A673 (cell line): ENCODE results near the gene ERG. TPM values are rescaled to one million over a fixed set of nuclear protein-coding genes. Genes with fewer than 3 reads are reported as not detected.

Experiments
- BruUV-seq: library from RNA; stranded (reverse); fragments of 400-500 nt; replicated peaks from 2 replicates; lab custom pipeline; 2021; lab: Mats Ljungman, UMichigan
- CTCF ChIA-PET: fragments of 300-600 bp; sonication (Branson Sonifier 250); formaldehyde crosslinking; loops from one replicate; lab custom pipeline; 2022; ENCODE audit warnings: antibody characterized with exemption; lab: Charles Lee
- POLR2A ChIA-PET: fragments of 300-600 bp; sonication (Branson Sonifier 250); formaldehyde crosslinking; loops from one replicate; lab custom pipeline; 2022; ENCODE audit warnings: antibody characterized with exemption; ENCODE audit not compliant: low non-redundant PET; lab: Charles Lee
- DNase-seq: peaks from one replicate; pipeline ENCODE4 v3.0.0-alpha.2; 2015; ENCODE audit warnings: low spot score
- H3K27ac ChIP-seq: fragments of 200-600 bp; sonication (generic); 2 replicates; pipeline ENCODE4 v1.5.1; 2016; ENCODE audit warnings: mixed run types, low read depth, mild to moderate bottlenecking, mixed read lengths, antibody characterized with exemption, low read length; ENCODE audit not compliant: poor library complexity, severe bottlenecking
- H3K27me3 ChIP-seq: fragments of 200-600 bp; sonication (generic); replicated peaks from 2 replicates; pipeline ENCODE4 v1.6.1; 2017; ENCODE audit warnings: mixed run types, low read depth, mild to moderate bottlenecking, mixed read lengths, antibody characterized with exemption, low read length; ENCODE audit not compliant: insufficient read depth, poor library complexity
- H3K36me3 ChIP-seq: fragments of 200-600 bp; sonication (generic); 2 replicates; pipeline ENCODE4 v1.6.1; 2016; ENCODE audit warnings: mixed run types, mild to moderate bottlenecking, mixed read lengths, antibody characterized with exemption, low read length; ENCODE audit not compliant: insufficient read depth, poor library complexity, severe bottlenecking
- H3K4me1 ChIP-seq: fragments of 200-600 bp; sonication (generic); 2 replicates; pipeline ENCODE4 v1.6.1; 2017; ENCODE audit warnings: mixed run types, mild to moderate bottlenecking, mixed read lengths, antibody characterized with exemption, low read length; ENCODE audit not compliant: insufficient read depth, poor library complexity, severe bottlenecking
- H3K4me3 ChIP-seq: fragments of 200-600 bp; sonication (generic); 2 replicates; pipeline ENCODE4 v1.5.1; 2016; ENCODE audit warnings: low read depth, mixed run types, mild to moderate bottlenecking, mixed read lengths, low read length; ENCODE audit not compliant: poor library complexity, severe bottlenecking
- H3K9me3 ChIP-seq: fragments of 200-600 bp; sonication (generic); 2 replicates; pipeline ENCODE4 v1.6.1; 2016; ENCODE audit warnings: mixed run types, low read depth, mild to moderate bottlenecking, mixed read lengths, antibody characterized with exemption, low read length; ENCODE audit not compliant: poor library complexity, severe bottlenecking
- EZH2 ChIP-seq: fragments of 200-600 bp; sonication (generic); IDR thresholded peaks from 2 replicates; pipeline ENCODE4 v1.6.1; 2017; ENCODE audit warnings: borderline replicate concordance, low read depth, mild to moderate bottlenecking, mixed read lengths, antibody characterized with exemption, low read length; ENCODE audit not compliant: poor library complexity, severe bottlenecking
- intact Hi-C: fragments of 100-400 bp; cut with micrococcal nuclease; formaldehyde crosslinking; loops from one replicate; pipeline ENCODE4 v1.10.0; 2022; ENCODE audit not compliant: unreplicated experiment
- total RNA-seq: library from RNA; stranded (reverse); gene quantifications from 2 replicates; pipeline ENCODE4 v1.2.3, GENCODE V29; 2021
- TF ChIP-seq, protein P1 (sequence below): fragments of 300-800, 200-600 bp; sonication (generic); conservative IDR thresholded peaks from 2 replicates; pipeline ENCODE4 v1.5.1; 2017; ENCODE audit warnings: low read depth, mild to moderate bottlenecking, antibody characterized with exemption, low read length, moderate library complexity, mixed read lengths

The ERG gene
- total RNA-seq, 1 experiment from 2014 or later, result not detected

DNA sequence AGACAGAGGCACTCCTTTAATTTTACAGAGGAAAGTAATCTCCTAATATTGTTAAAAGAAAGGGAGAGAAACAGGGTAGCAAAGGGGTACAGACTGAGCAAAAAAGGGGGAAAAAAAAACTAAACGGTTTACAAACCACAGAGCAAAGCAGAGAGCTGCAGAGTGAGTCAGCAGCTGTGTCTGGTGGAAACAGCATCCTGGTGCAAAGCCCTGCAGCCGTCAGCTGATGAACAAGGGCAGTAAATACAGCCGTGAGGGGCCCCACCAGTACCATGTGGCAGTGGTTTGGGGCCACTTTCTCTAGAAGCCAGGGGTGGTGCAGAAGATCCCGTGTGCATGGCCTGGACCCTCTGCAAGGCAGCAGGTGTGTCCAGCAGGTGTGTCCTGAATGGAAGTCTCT, 111.3 kb downstream of the ERG start:
- CTCF ChIA-PET, result no interaction called here
- no peak for TF ChIP-seq EZH2
- TF ChIP-seq, protein P1, sequence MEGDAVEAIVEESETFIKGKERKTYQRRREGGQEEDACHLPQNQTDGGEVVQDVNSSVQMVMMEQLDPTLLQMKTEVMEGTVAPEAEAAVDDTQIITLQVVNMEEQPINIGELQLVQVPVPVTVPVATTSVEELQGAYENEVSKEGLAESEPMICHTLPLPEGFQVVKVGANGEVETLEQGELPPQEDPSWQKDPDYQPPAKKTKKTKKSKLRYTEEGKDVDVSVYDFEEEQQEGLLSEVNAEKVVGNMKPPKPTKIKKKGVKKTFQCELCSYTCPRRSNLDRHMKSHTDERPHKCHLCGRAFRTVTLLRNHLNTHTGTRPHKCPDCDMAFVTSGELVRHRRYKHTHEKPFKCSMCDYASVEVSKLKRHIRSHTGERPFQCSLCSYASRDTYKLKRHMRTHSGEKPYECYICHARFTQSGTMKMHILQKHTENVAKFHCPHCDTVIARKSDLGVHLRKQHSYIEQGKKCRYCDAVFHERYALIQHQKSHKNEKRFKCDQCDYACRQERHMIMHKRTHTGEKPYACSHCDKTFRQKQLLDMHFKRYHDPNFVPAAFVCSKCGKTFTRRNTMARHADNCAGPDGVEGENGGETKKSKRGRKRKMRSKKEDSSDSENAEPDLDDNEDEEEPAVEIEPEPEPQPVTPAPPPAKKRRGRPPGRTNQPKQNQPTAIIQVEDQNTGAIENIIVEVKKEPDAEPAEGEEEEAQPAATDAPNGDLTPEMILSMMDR, result no peak
- POLR2A ChIA-PET, result no interaction called here
- no peaks in the 10 kb centered on the region for H3K4me1 ChIP-seq
- H3K36me3 ChIP-seq, result no peaks in the 10 kb centered on the region
- H3K4me3 ChIP-seq, result no peak overlapping the region
- no peak overlapping the region for H3K27ac ChIP-seq
- BruUV-seq, result no TSS peak
- intact Hi-C loops, result no loop called here
- H3K27me3 ChIP-seq, result peaks cover 33% of the 10 kb centered on the region
- no peaks in the 10 kb centered on the region for H3K9me3 ChIP-seq
- no peak for DNase-seq

DNA sequence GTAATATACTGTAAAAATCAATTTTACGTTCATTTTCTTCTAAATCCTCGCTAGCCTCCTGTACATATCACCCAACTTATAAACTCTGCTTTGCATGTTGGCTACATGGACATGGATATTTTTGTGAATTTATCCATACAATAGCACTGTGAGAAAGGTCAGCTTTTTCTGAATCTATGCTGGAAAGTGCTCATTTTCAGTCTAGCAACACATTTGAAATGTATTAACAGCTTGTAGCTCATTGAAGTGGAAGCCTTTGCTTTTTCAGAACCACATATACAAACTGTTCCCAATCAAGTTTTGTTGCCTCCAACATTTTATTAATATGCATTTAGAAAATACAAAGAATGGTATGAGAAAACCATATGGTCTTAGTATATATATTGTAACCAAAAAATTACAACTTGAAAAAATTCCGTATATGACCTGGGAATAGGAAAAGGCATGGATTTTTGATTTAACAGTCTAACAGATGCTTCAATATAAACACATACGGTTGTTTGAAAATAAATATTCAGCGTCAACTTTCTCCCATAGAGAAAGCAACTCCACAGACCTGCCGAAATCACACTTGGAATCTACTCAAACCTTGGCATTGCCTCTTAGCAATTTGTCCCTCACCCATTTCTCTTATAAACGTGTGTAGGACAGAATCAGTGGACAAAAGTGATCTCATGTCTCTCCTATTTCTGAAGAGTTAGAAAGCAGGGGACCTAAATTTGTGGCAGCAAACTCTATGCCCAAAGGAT, 112.7 kb downstream of the ERG start:
- DNase-seq, result no peak
- Histone ChIP-seq H3K27me3 (peaks cover 33% of the 10 kb centered on the region), H3K27ac (no peak overlapping the region), H3K4me1 (no peaks in the 10 kb centered on the region), H3K9me3 (no peaks in the 10 kb centered on the region), H3K4me3 (no peak overlapping the region), H3K36me3 (no peaks in the 10 kb centered on the region)
- CTCF ChIA-PET, result no interaction called here
- intact Hi-C loops, result no loop called here
- POLR2A ChIA-PET, result no interaction called here
- no TSS peak for BruUV-seq
- TF ChIP-seq, protein P1, result no peak
- no peak for TF ChIP-seq EZH2

GRCh38 chr21:38384675-38385426, 113.4 kb downstream of the ERG start:
- BruUV-seq, result no TSS peak
- DNase-seq, result no peak
- H3K4me1 ChIP-seq, result no peaks in the 10 kb centered on the region

More at GRCh38 chr21:38384675-38385426, 113.4 kb downstream of the ERG start:
- no peak overlapping the region for H3K4me3 ChIP-seq
- no peaks in the 10 kb centered on the region for H3K36me3 ChIP-seq
- no peaks in the 10 kb centered on the region for H3K9me3 ChIP-seq
- H3K27ac ChIP-seq, result no peak overlapping the region
- POLR2A ChIA-PET, result no interaction called here
- CTCF ChIA-PET, result no interaction called here
- H3K27me3 ChIP-seq, result peaks cover 33% of the 10 kb centered on the region
- intact Hi-C loops, result no loop called here
- TF ChIP-seq, protein P1, result no peak
- TF ChIP-seq EZH2, result no peak
